CD14-positive monocyte (primary cell): ENCODE data around the gene ADI1. TPM values are rescaled to one million over a fixed set of nuclear protein-coding genes. Genes with fewer than 3 reads are reported as not detected.

Experiments
- DNase-seq, 3 donors: peaks; one replicate each; pipeline ENCODE4 v3.0.0-alpha.2; 2011 to 2022
- H2AFZ ChIP-seq: 2 replicates; pipeline ENCODE4 v1.6.0; 2012; ENCODE audit warnings: mild to moderate bottlenecking, low read depth, low read length, inconsistent platforms; ENCODE audit not compliant: insufficient read depth, poor library complexity, severe bottlenecking
- H3K27ac ChIP-seq, 2 donors: 1 replicate in 1 of 2; 2 replicates in 1 of 2; pipeline ENCODE4 v1.5.1; 2012 to 2013; ENCODE audit warnings: low read length in 2 of 2, control low read depth in 1 of 2, inconsistent platforms in 1 of 2, low read depth in 1 of 2, mild to moderate bottlenecking in 1 of 2
- H3K27me3 ChIP-seq, 2 donors: one replicate each; pipeline versions ENCODE4 v1.6.0 to v1.6.1; 2011 to 2013; ENCODE audit warnings: low read length in 2 of 2; ENCODE audit not compliant: control insufficient read depth in 2 of 2, insufficient read depth in 2 of 2
- H3K36me3 ChIP-seq, 2 donors: replicated peaks in 1 of 2; 1 replicate in 1 of 2; 2 replicates in 1 of 2; pipeline versions ENCODE4 v1.5.1 to v1.6.1; 2012 to 2013; ENCODE audit warnings: low read length in 2 of 2, control low read depth in 1 of 2, inconsistent platforms in 1 of 2, mild to moderate bottlenecking in 1 of 2; ENCODE audit not compliant: insufficient read depth in 2 of 2, control insufficient read depth in 1 of 2
- H3K4me1 ChIP-seq, 2 donors: 1 replicate in 1 of 2; 2 replicates in 1 of 2; pipeline versions ENCODE4 v1.5.1 to v1.6.1; 2012 to 2013; ENCODE audit warnings: low read length in 2 of 2, control low read depth in 1 of 2, inconsistent platforms in 1 of 2, mild to moderate bottlenecking in 1 of 2, moderate library complexity in 1 of 2; ENCODE audit not compliant: insufficient read depth in 2 of 2, control insufficient read depth in 1 of 2
- H3K4me2 ChIP-seq: replicated peaks from 2 replicates; pipeline ENCODE3; 2012; ENCODE audit warnings: low read length, moderate library complexity, mild to moderate bottlenecking; ENCODE audit not compliant: poor library complexity, severe bottlenecking; ENCODE audit errors: extremely low read depth
- H3K4me3 ChIP-seq, 3 experiments: fragments of 200-600 bp in 1 of 3; sonication (generic) in 1 of 3; replicated peaks in 1 of 3; 1 replicate in 2 of 3; 2 replicates in 1 of 3; pipeline ENCODE4 v1.5.1; 2011 to 2013; ENCODE audit warnings: low read length in 3 of 3, mild to moderate bottlenecking in 3 of 3, control low read depth in 2 of 3, low read depth in 2 of 3, inconsistent platforms in 1 of 3, moderate library complexity in 1 of 3
- H3K79me2 ChIP-seq: 2 replicates; pipeline ENCODE4 v1.6.0; 2012; ENCODE audit warnings: mild to moderate bottlenecking, control low read depth, inconsistent platforms, low read length, moderate library complexity; ENCODE audit not compliant: insufficient read depth
- H3K9ac ChIP-seq: 2 replicates; pipeline ENCODE4 v1.6.0; 2017; ENCODE audit warnings: low read length, mild to moderate bottlenecking; ENCODE audit not compliant: insufficient read depth, poor library complexity, severe bottlenecking
- H3K9me3 ChIP-seq, 2 donors: replicated peaks in 1 of 2; 1 replicate in 1 of 2; 2 replicates in 1 of 2; pipeline versions ENCODE4 v1.5.1 to v1.6.1; 2012 to 2013; ENCODE audit warnings: low read length in 2 of 2, control low read depth in 1 of 2; ENCODE audit not compliant: control insufficient read depth in 1 of 2, insufficient read depth in 1 of 2
- H4K20me1 ChIP-seq: 2 replicates; pipeline ENCODE4 v1.6.0; 2012; ENCODE audit warnings: mild to moderate bottlenecking, low read length, control low read depth, moderate library complexity; ENCODE audit not compliant: insufficient read depth
- H3K27ac Mint-ChIP-seq, 7 donors: one replicate each; pipeline ENCODE4 v1.8.0; 2020; ENCODE audit warnings: mild to moderate bottlenecking in 7 of 7, mixed read lengths in 7 of 7, moderate library complexity in 6 of 7, inconsistent platforms in 2 of 7
- H3K27me3 Mint-ChIP-seq, 3 donors: one replicate each; pipeline ENCODE4 v1.8.0; 2021 to 2022; ENCODE audit warnings: low read depth in 3 of 3, mild to moderate bottlenecking in 3 of 3, mixed read lengths in 3 of 3, moderate library complexity in 3 of 3, inconsistent platforms in 1 of 3
- H3K36me3 Mint-ChIP-seq, 2 donors: one replicate each; pipeline ENCODE4 v1.8.0; 2020; ENCODE audit warnings: mixed read lengths in 2 of 2, inconsistent platforms in 1 of 2, mild to moderate bottlenecking in 1 of 2
- H3K4me1 Mint-ChIP-seq: one replicate; pipeline ENCODE4 v1.8.0; 2020; ENCODE audit warnings: mild to moderate bottlenecking, mixed read lengths
- H3K4me3 Mint-ChIP-seq, 2 donors: one replicate each; pipeline ENCODE4 v1.8.0; 2020; ENCODE audit warnings: mild to moderate bottlenecking in 2 of 2, mixed read lengths in 2 of 2, moderate library complexity in 1 of 2
- H3K9me3 Mint-ChIP-seq, 7 donors: one replicate each; pipeline ENCODE4 v1.8.0; 2020 to 2022; ENCODE audit warnings: mixed read lengths in 7 of 7, mild to moderate bottlenecking in 6 of 7, moderate library complexity in 6 of 7, inconsistent platforms in 2 of 7
- WGBS: methylation state at CpG from one replicate; pipeline ENCODE4 v1.1.5; 2013; ENCODE audit warnings: missing lambda C conversion rate; ENCODE audit not compliant: insufficient coverage; 5-methylcytosine and 5-hydroxymethylcytosine counted together
- intact Hi-C, 2 donors: fragments of 100-400 bp; cut with micrococcal nuclease; formaldehyde crosslinking; loops; one replicate each; pipeline versions ENCODE4 v1.15.0 to v1.15.1; 2023
- polyA plus RNA-seq, 3 donors: library from polyadenylated mRNA; depleted of rRNA in 1 of 3; unstranded in 2 of 3; stranded (reverse) in 1 of 3; fragments of 300-500 nt in 2 of 3; fragments of >200 nt in 1 of 3; fragmentation: Illumina TruSeq in 2 of 3; gene quantifications; 1 replicate in 2 of 3; 2 replicates in 1 of 3; pipeline ENCODE4 v1.2.3, GENCODE V29; 2012 to 2021
- TF ChIP-seq, protein P1 (sequence below): fragments of 200-600 bp; IDR thresholded peaks from one replicate; pipeline ENCODE4 v1.8.0; 2022; ENCODE audit warnings: antibody characterized with exemption, mild to moderate bottlenecking

Gene ADI1
- polyA plus RNA-seq, 3 donors = 30.5 to 89.1 (median 79.3) TPM

DNA sequence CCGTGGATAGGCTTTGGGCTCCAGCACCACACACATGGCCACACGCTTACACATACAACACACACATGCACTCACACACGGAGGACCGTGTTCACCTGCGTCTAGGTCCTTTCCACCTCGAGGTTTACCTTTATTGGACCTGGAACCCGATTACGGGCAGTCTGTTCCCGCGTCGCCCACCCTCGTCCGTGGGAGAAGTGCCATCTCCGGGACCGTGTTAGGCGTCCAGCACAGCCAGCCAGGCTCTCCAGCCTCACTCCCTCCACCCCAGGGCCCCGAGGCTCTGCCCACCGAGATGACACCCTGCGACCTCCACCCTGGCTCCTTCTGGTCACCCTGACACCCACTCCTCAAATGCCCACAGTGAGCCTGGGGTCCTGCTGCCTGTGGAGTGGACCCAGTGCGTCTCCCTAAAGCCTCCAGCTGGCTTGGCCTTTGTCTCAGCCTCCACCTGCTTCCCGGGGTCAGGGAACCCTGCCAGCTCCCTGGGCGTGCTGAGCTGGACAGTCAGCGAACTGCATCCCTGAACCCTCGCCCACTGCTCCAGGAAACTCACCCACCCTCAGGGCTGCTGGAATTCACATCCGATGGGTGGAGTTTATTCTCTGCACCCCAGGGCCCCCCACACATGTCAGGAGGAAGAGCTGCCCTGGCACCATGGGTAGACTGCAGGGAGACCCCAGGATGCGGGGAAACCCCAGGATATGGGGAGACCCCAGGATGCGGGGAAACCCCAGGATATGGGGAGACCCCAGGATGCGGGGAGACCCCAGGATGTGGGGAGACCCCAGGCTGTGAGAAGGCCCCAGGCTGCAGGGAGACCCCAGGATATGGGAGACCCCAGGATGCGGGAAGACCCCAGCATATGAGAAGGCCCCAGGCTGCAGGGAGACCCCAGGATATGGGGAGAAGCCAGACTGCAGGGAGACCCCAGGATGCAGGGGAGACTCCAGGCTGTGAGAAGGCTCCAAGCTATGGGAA lies 33.0 kb downstream of the ADI1 start:
- H3K27ac Mint-ChIP-seq = no peak overlapping the region
- Histone ChIP-seq H3K9ac (no peak overlapping the region), H3K36me3 (peaks cover 14 to 19% of the 10 kb centered on the region in 2 donors), H4K20me1 (no peaks in the 10 kb centered on the region), H2AFZ (no peak overlapping the region), H3K27ac (no peak overlapping the region), H3K79me2 (no peaks in the 10 kb centered on the region), H3K9me3 (peaks cover 0 to 23% of the 10 kb centered on the region in 2 donors), H3K4me3 (no peak overlapping the region), H3K4me2 (no peak overlapping the region), H3K27me3 (no peaks in the 10 kb centered on the region), H3K4me1 (no peaks in the 10 kb centered on the region)
- H3K27me3 Mint-ChIP-seq = peaks cover 0 to 4% (median 0%) of the 10 kb centered on the region in 3 donors
- intact Hi-C loops = no loop called here
- peaks cover 5% of the 10 kb centered on the region for H3K4me1 Mint-ChIP-seq
- no peak overlapping the region for H3K4me3 Mint-ChIP-seq
- DNase-seq = no peak
- peaks cover 6 to 16% (median 11%) of the 10 kb centered on the region in 7 donors for H3K9me3 Mint-ChIP-seq
- TF ChIP-seq, protein P1, sequence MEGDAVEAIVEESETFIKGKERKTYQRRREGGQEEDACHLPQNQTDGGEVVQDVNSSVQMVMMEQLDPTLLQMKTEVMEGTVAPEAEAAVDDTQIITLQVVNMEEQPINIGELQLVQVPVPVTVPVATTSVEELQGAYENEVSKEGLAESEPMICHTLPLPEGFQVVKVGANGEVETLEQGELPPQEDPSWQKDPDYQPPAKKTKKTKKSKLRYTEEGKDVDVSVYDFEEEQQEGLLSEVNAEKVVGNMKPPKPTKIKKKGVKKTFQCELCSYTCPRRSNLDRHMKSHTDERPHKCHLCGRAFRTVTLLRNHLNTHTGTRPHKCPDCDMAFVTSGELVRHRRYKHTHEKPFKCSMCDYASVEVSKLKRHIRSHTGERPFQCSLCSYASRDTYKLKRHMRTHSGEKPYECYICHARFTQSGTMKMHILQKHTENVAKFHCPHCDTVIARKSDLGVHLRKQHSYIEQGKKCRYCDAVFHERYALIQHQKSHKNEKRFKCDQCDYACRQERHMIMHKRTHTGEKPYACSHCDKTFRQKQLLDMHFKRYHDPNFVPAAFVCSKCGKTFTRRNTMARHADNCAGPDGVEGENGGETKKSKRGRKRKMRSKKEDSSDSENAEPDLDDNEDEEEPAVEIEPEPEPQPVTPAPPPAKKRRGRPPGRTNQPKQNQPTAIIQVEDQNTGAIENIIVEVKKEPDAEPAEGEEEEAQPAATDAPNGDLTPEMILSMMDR = no peak
- H3K36me3 Mint-ChIP-seq = peaks cover 13 to 35% of the 10 kb centered on the region in 2 donors
- 98% methylated on average over 29 of the region's 29 CpGs for WGBS

DNA sequence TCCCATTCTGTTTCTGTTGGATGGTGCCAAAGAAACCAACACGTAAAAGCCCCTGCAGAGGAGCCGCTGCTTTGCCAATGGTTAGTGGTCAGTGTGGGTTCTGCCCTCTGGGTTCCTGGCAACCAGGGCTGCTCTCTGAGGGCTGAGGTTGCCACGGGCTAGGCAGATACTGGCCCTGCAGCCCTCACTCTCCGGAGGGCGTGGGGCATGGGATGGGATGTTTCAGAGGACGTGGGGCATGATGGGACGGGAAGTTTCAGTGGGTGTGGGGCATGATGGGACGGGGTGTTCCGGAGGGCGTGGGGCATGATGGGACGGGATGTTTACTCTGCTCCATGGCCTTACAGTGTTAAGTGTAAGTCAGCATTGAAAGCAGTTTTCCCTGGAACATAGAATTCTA lies 34.2 kb downstream of the ADI1 start:
- H3K27me3 ChIP-seq = no peaks in the 10 kb centered on the region
- no peak overlapping the region for H3K4me2 ChIP-seq
- H3K79me2 ChIP-seq = no peaks in the 10 kb centered on the region
- Mint-ChIP-seq H3K4me1 (peaks cover 6% of the 10 kb centered on the region), H3K4me3 (no peak overlapping the region), H3K36me3 (peaks cover 15 to 45% of the 10 kb centered on the region in 2 donors), H3K27me3 (peaks cover 0 to 4% (median 0%) of the 10 kb centered on the region in 3 donors), H3K27ac (no peak overlapping the region), H3K9me3 (peaks cover 6 to 16% (median 11%) of the 10 kb centered on the region in 7 donors)
- H3K4me1 ChIP-seq = no peaks in the 10 kb centered on the region
- no peak overlapping the region for H3K4me3 ChIP-seq
- intact Hi-C loops = no loop called here
- peaks cover 0 to 23% of the 10 kb centered on the region in 2 donors for H3K9me3 ChIP-seq
- no peak overlapping the region for H3K27ac ChIP-seq
- DNase-seq = no peak
- no peak overlapping the region for H3K9ac ChIP-seq
- no peaks in the 10 kb centered on the region for H4K20me1 ChIP-seq
- no peak overlapping the region for H2AFZ ChIP-seq
- peaks cover 16 to 26% of the 10 kb centered on the region in 2 donors for H3K36me3 ChIP-seq
- TF ChIP-seq, protein P1 = no peak
- WGBS = 98% methylated on average over 11 of the region's 11 CpGs
